NCI-H1694 treated with DMSO at 0.1 percent for 48 hours (cell line): Measurements from ENCODE around the gene CASP2.

Experiments
- DNase-seq: peaks from one replicate; lab custom pipeline; 2025; lab: John Stamatoyannopoulos, UW

Gene CASP2

DNA sequence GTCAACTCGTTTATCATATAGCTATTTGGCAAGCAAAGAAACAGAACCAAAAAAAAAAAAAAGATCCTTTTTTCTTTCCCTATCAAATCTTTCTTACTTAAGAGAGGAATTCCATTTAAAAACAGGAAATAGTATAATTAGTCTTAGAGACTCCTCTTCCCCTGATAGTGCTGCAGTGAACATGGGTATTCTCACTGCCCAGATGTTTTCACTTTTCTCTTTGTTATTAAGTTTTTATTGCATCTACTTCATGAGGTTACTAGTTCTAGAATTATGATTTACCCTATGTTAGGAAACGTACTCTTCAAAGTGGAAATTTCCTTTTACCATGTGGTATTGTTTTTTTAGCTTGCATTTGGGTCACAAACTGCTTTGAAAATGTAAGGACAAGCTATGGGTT lies 8.5 kb downstream of the CASP2 start:
- no peak for DNase-seq

DNA sequence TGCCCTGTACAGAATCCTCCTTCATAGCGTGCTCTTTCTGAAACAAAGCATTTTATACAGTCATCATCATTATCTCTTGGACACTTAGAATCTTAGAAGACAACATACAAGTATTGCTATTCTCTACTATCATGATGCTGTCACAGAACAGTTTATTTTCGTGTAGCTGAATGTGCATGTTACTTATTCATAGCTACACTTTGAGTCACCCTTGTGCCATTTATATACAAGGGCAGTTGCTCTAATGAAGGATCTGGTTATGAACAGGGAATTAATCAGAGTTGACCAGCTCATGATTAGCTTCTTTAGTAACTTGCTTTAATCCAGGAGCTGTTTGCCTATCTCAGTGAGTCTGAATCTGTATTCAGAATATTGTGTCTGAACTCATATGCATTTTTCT lies 11.2 kb downstream of the CASP2 start:
- no peak for DNase-seq

DNA sequence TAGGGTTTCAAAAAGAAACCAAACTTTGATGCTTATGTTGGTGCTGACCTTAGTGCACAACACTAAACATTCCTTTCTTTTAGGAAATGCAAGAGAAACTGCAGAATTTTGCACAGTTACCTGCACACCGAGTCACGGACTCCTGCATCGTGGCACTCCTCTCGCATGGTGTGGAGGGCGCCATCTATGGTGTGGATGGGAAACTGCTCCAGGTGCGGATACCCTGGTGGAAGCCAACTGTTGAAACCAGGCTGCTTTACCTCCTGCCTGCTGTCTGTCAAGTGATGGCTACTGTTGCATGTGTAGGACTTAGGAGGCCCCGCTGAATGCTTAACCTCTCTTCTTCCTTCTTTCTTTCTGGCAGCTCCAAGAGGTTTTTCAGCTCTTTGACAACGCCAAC lies 11.7 kb downstream of the CASP2 start:
- DNase-seq, result peak; percentile 30

DNA sequence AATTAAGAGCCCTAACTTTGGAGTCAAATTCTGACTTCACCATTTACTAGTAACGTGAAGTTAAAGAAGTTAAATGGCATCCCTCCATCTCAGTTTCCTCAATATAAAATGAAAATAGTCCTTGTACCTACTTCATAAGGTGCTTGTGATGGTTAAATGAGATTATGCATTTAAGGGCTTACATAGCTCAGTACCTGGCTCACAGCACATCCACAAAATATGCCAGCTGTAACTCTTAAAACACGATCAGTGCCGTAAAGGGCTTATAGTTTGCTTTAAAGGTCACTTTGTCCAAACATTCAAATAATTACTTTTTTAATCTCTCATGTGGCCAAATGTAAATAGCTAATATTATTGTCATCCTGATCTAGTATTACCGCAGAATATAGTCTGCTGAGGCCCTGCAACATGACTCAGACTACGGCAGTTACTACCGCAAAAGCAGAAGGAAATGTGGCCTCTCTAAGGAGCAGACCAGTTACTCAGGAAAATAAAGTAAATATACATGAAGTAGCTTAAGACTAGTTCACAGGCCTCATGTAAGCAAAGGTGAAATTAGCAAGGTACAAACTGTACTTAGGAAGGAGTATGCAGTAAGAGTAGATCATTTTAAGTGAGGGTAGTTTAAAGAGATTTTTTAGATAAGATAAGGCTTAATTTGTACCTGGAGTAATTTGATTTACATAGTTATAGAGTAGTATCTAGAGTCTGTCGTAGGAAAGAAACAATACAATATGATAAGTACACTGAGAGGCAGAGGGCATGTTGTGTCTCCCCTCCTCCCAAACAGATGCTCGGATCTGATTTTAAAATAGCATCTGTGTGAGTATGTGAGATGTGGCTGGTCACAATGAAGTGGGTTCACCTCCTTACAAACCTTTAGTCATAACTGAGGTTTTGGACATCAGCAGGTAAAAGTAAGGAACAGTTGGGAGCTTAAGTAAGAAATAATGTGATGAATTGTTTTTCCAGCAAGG lies 13.1 kb downstream of the CASP2 start:
- DNase-seq, result no peak

DNA sequence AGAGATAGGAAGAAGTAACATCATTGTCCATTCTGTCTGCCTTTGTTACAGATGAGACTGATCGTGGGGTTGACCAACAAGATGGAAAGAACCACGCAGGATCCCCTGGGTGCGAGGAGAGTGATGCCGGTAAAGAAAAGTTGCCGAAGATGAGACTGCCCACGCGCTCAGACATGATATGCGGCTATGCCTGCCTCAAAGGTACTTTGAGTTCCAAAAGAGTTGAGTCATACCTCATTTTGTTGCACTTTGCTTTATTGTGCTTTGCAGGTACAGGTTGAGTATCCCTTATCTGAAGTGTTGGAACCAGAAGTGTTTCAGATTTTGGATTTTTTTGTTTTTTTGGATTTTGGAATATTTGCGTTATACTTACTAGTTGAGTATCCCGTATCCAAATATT lies 15.6 kb downstream of the CASP2 start:
- DNase-seq, result no peak

DNA sequence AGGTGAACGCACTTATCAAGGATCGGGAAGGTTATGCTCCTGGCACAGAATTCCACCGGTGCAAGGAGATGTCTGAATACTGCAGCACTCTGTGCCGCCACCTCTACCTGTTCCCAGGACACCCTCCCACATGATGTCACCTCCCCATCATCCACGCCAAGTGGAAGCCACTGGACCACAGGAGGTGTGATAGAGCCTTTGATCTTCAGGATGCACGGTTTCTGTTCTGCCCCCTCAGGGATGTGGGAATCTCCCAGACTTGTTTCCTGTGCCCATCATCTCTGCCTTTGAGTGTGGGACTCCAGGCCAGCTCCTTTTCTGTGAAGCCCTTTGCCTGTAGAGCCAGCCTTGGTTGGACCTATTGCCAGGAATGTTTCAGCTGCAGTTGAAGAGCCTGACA lies 16.8 kb downstream of the CASP2 start:
- DNase-seq, result no peak

DNA sequence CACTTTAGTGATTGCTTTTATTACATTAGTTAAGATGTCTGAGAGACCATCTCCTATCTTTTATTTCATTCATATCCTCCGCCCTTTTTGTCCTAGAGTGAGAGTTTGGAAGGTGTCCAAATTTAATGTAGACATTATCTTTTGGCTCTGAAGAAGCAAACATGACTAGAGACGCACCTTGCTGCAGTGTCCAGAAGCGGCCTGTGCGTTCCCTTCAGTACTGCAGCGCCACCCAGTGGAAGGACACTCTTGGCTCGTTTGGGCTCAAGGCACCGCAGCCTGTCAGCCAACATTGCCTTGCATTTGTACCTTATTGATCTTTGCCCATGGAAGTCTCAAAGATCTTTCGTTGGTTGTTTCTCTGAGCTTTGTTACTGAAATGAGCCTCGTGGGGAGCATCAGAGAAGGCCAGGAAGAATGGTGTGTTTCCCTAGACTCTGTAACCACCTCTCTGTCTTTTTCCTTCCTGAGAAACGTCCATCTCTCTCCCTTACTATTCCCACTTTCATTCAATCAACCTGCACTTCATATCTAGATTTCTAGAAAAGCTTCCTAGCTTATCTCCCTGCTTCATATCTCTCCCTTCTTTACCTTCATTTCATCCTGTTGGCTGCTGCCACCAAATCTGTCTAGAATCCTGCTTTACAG lies 17.4 kb downstream of the CASP2 start:
- peak; percentile 7 for DNase-seq

DNA sequence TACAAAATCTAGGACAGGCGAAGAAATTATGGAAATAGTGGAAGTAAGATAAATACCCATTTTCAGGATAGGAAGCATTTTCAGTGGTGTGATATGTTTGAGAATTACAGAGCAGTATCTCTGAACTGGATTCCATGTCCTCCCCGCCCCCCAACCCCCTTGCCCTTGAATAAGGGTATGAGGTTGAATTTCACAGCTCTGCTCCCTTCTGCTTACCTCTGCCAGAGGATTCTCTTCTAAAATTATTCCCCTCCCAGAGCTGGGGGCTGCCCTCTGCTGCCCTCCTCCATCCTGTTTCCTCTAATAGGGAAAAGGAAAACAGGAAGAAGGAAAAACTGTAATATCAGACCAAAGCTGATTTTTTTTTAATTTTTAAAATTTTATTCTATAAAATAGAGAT lies 20.5 kb downstream of the CASP2 start:
- no peak for DNase-seq

DNA sequence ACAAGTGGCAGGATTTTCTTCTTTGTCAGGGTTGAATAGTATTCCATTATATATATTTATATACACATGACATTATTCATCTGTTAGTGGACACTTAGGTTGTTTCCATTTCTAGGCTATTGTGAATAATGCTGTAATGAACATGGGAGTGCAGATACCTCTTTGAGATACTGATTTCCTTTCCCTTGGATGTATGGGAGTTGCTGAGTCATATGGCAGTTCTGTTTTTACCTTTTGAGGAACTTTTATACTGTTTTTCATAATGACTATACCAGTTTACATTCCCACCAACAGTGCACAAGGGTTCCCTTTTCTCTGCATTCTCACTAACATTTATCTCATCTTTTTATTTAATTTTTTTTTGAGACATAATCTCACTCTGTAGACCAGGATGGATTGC lies 26.0 kb downstream of the CASP2 start:
- DNase-seq, result no peak

DNA sequence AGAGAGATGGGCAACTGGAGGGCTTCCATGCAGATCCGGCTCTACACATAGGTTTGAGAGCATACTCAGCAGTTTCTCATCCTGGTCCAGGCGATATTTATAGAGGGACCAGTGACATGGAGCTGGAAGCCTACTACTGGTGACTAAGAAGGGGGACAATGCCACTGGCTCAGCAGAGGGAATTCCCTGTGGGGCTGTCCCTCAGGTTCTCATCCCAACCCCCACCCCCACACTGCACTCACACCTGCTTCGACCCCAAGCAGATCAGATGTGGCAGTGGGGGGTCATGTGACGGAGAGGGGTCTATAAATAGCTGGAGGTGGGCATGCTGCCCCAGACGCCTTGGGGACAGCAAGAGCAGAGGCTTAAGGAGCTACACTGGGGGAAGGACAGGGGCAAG lies 27.6 kb downstream of the CASP2 start, which contains the start of gene CLCN1:
TSS of gene CLCN1 (plus strand) at position 336 of the 400 bp plus-strand sequence. CDS start 102 bp downstream, outside the sequence.
- no peak for DNase-seq

DNA sequence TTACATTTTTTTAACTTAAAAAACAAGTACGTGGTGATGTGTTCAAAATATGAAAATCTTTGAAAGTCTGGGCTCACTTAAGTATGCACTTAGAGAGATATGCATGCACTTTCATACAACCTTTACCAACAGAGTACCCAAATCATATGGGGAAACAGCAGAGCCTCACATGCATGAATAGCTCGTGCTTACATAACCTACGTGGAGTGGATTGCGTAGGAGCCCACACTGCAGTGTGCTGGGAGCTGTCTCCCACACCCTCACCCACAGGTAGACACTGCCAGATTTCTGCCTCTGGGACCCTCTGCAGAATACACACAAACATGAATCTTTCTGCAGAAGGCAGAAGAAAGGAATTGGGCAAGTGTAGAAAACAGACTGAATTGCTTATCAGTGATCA lies 28.3 kb downstream of the CASP2 start:
- DNase-seq, result no peak

DNA sequence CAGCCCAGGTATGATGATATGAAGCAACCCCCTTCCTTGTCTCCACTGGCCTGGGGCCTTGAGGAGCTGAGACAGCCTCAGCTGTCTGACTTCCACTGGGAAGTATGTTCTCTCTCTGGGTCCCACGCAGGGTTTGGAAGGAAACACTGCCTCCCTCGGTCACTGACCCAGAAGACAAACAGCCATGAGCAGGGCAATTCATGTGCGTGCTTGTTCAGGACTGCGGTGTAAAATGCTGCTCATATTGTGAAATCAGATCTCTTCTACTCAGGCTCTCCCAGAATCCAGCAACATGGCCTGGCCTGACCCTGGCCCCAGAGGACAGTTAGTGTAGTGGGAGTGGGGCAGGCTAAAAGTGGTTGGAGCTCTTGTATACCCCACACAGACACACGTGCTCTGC lies 30.5 kb downstream of the CASP2 start:
- DNase-seq, result no peak

DNA sequence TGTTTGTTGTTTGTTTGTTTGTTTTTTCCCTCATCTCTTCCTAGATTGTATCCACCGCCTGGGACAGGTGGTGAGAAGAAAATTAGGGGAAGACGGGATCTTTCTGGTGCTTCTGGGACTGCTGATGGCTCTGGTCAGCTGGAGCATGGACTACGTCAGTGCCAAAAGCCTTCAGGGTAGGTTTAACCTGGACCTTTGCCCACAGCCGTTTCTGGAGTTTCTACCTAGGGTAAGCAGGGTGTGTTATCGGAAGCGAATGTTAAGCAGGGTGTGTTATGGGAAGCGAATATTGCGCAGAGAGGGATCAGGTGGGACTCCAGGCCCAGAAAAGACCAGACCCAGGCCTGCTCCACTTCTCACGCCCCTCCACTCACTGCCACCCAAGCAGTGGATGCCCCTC lies 32.5 kb downstream of the CASP2 start:
- no peak for DNase-seq

DNA sequence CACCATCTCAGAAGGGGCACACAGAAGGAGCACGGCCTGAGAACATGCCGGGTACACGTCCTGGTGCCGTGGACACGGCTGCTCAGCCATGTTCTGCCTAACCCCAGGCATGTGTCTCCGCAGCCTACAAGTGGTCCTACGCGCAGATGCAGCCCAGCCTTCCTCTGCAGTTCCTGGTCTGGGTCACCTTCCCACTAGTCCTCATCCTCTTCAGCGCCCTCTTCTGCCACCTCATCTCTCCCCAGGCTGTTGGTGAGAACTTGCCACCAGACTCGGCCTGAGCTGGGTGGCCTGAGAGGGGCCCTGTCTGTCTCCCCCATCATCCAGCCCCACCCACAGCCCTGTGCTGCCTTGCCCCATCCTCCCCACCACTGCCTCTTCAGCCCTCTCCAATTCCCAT lies 33.1 kb downstream of the CASP2 start:
- DNase-seq, result no peak

DNA sequence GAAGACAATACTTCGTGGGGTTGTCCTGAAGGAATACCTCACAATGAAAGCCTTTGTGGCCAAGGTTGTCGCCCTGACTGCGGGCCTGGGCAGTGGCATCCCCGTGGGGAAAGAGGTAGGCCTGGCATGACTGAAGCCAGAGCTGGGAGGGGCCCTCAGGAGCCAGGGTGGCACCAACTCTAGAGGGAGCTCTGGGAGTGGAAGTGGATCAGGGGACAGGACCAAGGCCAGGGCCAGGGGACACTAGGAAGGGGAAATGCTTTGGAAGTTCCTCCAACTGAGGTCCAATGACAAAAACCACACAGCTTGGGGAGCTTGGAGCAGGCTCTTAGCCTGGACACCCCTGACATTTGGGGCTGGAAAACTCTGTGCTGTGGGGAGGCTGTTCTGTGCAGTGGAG lies 33.6 kb downstream of the CASP2 start:
- DNase-seq, result no peak

DNA sequence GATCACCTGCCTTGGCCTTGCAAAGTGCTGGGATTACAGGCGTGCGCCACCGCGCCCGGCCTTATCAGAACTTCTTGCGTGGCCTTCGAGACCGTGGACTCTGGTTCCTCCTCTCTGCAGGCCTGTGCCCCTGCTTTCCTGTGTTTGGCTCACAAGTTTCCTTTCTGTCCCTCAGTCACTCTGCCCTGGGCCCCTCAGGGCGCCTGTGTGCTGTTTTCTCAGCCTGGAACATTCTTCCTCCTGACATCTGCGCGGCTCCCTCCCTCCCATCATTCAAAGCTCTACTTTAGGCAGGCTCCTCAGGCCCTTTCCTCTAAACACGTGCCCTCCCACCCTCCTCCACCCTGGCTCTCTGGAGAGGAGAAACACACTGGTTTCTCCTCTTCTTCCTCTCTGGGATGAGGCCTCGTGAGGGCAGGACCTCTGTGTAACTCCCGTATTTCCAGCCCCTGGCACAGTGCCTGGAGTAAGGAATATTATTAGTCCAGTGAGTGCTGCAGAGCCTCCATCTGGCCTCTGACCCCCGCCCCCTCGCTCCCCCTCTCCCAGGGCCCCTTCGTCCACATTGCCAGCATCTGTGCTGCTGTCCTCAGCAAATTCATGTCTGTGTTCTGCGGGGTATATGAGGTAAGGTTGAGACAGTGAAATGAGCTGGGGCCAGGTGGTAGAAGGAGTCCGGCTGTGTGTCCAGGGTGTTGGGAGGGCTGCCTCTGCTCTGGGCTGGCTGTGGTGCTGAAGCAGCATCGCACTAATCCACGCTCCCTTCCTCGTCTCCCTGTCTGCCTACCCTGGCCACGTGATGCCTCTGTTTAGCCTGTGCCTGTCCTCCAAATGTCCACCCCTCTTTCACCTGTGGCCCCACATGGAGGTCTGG lies 34.8 kb downstream of the CASP2 start:
- DNase-seq, result no peak

DNA sequence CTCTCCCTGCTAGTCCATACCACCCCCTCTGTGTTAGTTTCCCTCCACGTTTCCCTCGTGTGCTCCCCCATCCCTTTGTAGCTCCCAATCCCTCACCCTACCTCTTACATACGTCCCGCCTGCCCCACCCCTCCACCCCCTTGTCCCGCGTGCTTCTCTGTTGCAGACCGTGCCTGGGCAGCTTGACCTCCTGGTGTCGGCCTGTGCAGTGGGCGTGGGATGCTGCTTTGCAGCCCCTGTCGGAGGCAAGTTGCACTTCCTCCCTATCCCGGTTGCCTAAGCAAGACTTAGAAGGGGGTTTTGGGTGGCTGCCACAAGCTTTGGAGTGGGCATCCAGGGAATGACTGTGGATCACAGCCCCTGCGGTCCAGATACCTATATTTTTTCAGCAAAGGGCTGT lies 35.5 kb downstream of the CASP2 start:
- DNase-seq, result no peak

DNA sequence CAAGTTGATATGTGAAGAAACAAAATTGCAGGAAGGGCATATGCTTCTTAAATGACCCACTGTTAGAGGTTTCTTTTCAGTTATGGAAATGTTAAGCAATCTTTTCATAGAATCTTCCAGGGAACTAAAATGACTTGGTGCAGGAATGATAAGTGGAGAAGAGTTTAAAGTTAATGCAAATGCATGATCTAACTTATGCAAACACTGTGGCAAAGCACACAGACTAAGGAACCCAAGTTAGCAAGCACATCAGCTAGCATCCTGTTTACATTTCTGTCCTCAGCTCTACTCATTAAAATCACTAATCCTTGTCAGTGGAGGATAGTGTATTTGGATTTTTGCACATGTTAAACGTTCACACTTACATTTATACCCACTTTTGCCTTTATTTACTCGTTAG lies 37.1 kb downstream of the CASP2 start:
- DNase-seq, result no peak

DNA sequence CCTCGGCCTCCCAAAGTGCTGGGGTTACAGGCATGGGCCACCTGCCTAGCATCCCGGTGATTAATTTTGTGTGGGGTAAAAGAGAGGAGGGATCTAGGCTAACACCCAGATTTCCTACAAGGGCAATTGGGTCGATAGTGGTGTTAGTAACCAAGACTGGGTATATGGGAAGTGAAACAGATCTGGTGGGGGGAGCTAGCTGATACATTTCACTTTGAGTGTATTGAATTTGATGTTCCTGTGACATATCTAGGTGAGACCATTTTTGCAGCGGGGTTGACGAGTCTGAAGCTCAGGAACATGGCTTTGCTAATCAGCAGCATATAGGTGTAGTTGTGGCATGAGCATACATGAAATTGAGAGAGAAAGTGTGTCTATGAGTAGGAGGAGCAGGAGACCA lies 39.8 kb downstream of the CASP2 start:
- DNase-seq, result no peak

DNA sequence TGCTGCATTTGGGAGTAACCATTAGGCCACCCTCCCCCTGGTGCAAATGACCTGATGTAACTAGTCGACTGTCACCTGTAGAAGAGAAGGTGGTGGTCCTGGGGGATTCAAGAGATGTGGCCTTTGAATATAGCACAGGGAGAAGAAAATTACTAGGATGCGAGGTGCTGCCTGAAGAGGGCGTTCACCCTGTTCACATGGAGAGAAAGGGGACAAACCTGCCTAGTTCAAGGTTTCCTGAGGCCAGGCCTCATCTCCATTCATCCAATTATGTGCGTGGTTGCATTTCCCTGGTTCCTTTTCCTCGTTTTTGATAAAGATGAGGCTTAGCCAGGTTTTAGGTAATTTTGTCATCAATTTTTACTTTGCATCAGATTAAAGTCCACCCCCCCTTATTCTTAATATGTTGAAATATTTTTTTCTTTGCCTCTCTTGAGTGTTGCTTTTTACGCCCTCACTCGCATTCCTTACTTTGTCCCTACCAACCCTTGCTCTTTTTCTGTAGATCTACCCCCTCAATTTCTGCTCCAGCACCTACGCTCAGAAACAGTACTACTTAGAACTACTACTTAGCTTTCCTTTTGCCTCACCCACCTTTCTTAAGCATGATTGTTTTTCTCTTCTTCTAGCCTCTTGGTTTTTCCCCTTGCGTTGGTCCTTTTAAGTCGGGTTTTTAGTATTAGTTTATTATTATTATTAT lies 41.5 kb downstream of the CASP2 start:
- DNase-seq, result no peak

DNA sequence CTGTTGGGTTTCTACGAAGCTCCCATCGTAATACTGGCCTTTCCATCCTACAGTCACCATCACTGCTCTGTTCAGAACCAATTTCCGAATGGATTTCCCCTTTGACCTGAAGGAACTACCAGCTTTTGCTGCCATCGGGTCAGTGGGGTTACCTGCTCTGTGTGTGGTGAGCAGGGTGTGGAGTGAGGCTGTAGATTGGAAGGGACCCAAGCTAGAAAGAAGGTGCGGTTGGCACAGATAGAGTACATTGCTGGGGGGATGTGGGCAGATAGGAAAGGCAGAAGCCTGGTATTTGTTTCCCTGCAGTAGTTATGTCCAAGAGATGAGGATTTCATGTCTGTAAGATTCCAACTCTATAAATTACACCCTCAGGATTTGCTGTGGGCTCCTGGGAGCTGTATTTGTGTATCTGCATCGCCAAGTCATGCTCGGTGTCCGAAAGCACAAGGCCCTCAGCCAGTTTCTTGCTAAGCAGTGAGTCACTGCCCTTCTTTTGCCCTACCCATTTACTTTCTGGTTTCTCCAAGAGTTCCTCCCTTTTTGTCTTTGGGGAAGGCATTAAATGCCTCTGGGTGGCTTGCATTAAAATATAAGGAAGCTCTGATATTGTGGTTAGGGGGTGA lies 43.1 kb downstream of the CASP2 start:
- DNase-seq, result no peak
